Islet precursor cell (in vitro differentiated cells): ENCODE data around the gene AUTS2.
"Not testable (repeated sequence)": the region's sequence is repeated elsewhere in the genome, so short reads cannot be mapped to it uniquely, and the experiment has no call there.

ENCODE experiments used
- DNase-seq: peaks from one replicate; pipeline ENCODE4 v3.0.0-alpha.2; 2018

Gene AUTS2

GRCh38 chr7:70786076-70786475 lies 1187.8 kb downstream of the AUTS2 start:
- DNase-seq: peak; percentile 32

- peak; percentile 49 for DNase-seq
These were observed 1189.0 kb downstream of the AUTS2 start for GRCh38 chr7:70787286-70787685.

DNA sequence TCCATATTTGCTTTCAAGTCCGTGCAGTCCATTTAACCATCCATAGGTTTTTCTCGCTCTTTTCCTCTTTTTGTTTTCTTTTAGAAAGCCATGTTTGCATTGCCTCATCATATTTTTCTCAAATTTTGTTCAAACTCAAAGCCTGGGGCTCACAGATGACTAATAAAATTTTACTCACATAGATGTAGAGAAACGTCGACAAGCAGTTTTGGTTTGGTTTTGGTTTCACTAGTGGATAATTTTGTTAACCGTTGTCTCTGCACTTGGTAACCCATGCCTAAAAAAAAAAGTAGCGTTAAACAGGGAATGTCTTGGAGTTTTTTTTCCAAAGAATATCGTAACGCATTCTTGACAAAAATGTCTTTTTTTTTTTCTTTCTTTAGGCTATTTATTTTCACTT lies 1189.5 kb downstream of the AUTS2 start:
- no peak for DNase-seq

GRCh38 chr7:70788276-70788675 lies 1190.0 kb downstream of the AUTS2 start:
- DNase-seq: peak; percentile 58

GRCh38 chr7:70789481-70790214 lies 1191.4 kb downstream of the AUTS2 start:
- DNase-seq: peak; percentile 35

- peak; percentile 45 for DNase-seq
These were observed 1192.2 kb downstream of the AUTS2 start for GRCh38 chr7:70790215-70791073.

GRCh38 chr7:70791341-70791740 lies 1193.1 kb downstream of the AUTS2 start:
- DNase-seq: no peak

DNA sequence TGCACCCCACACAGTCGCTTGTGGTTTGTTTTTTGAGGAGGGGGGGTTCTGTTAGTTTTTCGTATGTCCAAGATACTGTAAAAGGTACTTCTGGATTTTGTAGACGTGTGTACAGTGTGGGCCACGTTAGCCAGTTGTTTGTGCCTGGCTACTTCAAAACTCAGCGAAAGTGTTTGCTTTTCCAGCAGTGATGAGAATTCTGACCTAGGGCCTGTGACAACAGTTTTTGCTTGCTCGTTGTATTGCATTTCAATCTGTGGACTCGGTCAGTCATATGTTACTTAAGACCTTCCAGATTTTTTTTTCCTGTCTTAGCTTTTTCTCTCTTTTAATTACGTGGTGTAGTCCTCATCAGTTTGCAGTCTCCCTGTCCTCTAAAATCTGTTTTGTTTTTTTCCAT lies 1194.8 kb downstream of the AUTS2 start:
- no peak for DNase-seq

- no peak for DNase-seq
These were observed 1195.5 kb downstream of the AUTS2 start for GRCh38 chr7:70793821-70794220.

GRCh38 chr7:70794962-70795361 lies 1196.7 kb downstream of the AUTS2 start:
- DNase-seq: peak; percentile 15

- peak; percentile 23 for DNase-seq
These were observed 1197.7 kb downstream of the AUTS2 start for GRCh38 chr7:70795948-70796347.

- peak; percentile 45 for DNase-seq
These were observed 1198.8 kb downstream of the AUTS2 start for GRCh38 chr7:70797109-70797514.

DNA sequence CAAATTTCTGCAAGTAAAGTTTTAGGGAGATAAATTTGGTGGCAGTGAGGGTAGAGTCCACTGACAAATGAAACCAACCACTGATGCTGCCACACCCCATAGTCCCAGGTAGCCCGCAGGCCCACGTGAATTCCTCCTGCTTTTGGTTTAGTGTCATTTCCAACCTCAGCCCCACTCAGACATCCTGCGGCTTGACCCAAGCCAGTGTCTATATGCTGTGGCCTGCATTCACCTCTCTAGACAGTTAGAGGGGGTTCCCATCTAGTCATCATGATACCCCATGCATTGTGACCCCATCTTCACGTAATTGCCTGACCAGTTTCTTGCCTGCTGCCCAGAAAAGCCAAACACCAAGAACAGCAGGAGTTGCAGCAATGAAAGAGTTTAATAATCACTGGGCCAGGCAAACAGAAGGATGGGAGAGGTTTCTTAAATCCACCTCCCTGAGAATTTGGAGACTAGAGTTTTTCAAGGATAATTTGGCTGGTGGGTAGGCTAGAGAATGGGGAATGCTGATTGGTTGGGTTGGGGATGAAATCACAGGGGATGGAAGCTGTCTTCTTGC lies 1201.6 kb downstream of the AUTS2 start:
- DNase-seq: no peak

DNA sequence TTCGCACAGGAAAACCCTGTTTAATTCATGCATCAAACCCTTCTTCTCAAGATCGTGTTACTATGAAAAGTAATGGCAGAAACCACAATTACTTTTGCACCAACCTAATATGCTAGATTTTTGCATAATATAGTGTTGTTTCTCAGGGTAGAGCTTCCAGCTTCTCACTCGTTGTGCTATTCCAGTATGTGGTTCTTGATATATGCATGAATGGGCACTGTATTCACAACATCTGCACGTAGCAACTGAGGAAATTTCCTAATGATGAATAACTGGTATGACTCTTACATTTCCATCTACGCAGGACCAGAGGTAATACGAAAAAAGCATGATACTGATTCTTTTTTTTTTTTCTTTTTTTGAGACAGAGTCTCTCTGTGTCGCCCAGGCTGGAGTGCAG lies 1207.1 kb downstream of the AUTS2 start:
- DNase-seq: no peak

- DNase-seq: no peak
These were observed 1209.4 kb downstream of the AUTS2 start for GRCh38 chr7:70807650-70808049.

- no peak for DNase-seq
These were observed 1210.6 kb downstream of the AUTS2 start for GRCh38 chr7:70808876-70809275.

- no peak for DNase-seq
These were observed 1212.4 kb downstream of the AUTS2 start for GRCh38 chr7:70810558-70811139.

DNA sequence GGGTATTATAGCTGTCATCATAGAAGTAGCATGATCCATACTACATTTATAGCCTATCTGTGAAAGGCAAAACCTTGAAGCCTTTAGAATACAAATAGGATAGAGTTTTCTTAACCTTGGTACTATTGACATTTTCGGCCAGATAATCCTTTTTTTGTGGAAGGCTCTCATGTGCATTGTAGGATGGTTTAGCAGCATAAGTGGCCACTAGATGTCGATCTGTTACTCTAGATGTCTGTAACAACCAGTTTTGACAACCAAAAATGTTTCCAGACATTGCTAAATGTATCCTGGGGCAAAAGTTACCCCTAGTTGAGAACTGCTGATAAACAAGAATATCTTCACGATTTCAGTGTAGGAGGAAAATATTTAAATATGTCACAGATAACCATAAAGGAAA lies 1214.2 kb downstream of the AUTS2 start:
- DNase-seq: peak; percentile 15

- DNase-seq: not testable (repeated sequence)
These were observed 1224.2 kb downstream of the AUTS2 start for GRCh38 chr7:70822490-70822889.

DNA sequence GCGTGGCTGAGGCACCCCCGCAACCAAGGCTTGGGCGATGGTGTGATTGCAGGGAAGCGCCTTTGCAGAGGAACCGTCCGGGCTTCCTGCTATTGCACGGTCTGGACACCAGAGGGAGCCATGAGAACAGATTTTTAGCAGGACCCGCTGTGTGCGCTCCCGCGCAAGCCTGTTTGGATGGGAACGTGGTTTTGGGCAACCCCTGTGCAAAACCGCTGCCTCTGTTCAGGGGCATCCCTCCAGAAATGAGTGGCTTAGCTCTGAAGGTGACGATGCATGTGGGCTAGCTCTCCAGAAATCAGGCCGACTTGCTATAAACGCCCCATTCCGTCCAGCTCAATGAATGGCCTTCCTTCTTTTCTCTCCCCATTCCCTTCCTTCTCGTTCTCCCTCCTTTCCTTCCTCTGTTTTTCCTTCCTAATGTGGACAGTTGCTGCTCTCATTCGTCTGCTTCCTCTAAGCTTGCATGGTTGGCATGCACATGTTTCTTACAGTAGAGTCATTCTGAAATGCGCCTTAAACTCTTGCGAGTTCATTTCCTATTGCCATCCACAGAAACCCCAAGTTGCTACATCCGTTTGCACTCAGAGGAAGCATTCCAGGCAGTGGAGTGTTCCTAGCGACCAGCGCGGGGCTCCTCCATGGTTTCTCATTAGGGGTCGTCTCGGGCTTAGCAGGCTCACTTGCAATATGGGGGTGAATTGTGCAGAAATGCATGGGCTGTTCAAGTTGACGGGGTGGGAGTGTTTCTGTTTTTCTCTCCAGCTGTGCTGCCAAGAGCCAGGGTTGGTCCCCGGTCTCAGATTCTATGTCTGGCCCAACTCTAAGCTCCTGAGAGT lies 1231.2 kb downstream of the AUTS2 start:
- DNase-seq: peak; percentile 81

DNA sequence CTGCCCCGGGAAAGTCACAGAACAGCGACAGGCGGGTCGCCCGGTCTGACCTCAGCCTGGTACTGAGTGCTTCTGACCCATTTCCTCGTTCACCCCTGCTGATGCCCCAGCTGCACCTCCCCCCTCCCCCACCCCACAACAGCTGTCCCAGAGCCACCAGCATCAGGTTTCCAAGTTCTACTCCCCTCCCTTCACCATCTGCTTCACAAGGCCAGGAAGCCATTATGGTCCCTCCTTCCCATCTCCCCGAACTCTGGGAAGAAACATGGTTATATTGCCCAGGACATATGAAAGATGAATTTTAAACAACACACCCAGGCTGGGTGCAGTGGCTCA lies 1231.8 kb downstream of the AUTS2 start:
- DNase-seq: no peak

- DNase-seq: no peak
These were observed 1232.2 kb downstream of the AUTS2 start for GRCh38 chr7:70830426-70830825.

- peak; percentile 45 for DNase-seq
These were observed 1235.5 kb downstream of the AUTS2 start for GRCh38 chr7:70833726-70834125.
